ENCODE measurements around the gene PLEKHS1.
"Not testable (repeated sequence)": the region's sequence is repeated elsewhere in the genome, so short reads cannot be mapped to it uniquely, and the experiment has no call there.

Gene PLEKHS1

GRCh38 chr10:113742466-113742865 is 9.0 kb upstream of the PLEKHS1 start:
- DNase-seq (ENCODE audit: low read depth) = no peak

DNA sequence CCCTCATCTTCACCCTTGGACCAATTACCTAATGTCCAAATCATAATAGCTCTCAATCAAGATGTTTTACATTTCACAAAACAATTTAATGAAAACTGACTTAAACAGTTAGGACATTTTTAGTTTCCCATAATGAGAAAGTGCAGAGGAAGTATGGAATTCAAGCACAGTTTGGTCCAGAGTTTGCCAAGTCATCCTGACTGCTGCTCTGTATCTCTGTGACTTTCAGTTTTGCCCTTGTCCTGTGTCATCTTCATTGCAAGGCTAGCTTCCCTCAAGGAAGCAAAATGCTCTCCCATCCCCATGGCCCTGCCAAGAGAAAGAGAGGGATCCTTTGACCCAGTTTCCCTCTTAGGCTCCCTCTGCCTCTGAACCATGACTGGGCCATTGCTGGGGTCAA is 7.9 kb upstream of the PLEKHS1 start:
- no peak for DNase-seq (ENCODE audit: low read depth)

- DNase-seq (ENCODE audit: low read depth) = no peak
These were observed 6.1 kb upstream of the PLEKHS1 start for GRCh38 chr10:113745374-113745773.

DNA sequence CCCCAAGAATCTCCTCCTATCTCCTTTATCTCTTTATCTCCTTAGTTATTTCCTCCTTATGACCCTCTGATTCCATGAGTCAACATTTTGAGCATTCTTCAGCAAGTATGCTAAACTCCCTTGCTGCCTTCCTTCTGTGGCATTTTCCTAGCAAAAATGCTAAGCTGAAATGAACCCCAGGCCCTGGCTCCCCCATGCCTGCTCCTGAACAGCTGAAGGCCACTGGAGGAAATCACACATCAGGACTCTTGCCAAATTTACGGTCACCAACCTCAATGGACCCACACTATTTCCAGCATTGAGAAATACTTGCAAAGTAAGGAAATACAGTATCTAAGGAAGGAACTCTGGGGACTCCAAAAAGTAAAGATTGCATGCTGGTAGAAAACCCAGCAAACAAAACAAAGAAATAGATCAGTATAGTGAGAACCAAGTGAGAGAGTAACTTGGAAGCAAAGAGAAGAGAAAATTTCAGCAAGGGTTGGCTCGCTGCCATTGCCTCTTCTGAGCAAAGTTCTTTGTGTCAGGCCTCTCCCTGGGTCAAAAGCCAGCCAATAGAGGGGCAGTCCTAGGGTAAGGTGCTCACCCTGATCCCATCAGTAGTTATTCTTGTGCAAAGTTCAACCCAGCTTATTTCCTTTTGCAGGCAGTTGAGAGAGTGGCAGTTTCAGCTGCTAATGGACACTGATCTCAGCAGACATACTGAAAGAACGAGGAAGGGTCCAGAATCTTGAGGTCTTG is 5.1 kb upstream of the PLEKHS1 start:
- DNase-seq (ENCODE audit: low read depth) = no peak

DNA sequence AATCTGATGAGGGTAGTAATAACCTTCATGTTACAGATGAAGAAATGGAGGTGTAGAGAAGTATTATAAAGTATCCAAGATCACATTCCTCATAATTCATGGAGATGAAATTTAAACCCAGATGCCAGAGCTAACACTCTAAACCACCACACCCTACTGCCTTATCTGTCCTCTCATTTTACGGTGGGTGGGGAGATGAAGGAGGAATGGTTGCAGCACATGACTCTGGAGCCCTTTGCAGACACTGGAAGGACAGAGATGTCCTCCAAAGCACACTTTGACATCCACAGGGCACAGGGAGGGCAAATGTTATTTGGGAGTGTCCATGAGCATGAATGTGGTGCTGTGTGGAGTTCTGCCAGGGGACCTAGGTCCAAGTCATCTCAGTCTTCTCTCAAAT is 1.1 kb downstream of the PLEKHS1 start:
- DNase-seq (ENCODE audit: low read depth) = no peak

GRCh38 chr10:113753020-113753692 is 1.7 kb downstream of the PLEKHS1 start:
- no peak for DNase-seq (ENCODE audit: low read depth)

DNA sequence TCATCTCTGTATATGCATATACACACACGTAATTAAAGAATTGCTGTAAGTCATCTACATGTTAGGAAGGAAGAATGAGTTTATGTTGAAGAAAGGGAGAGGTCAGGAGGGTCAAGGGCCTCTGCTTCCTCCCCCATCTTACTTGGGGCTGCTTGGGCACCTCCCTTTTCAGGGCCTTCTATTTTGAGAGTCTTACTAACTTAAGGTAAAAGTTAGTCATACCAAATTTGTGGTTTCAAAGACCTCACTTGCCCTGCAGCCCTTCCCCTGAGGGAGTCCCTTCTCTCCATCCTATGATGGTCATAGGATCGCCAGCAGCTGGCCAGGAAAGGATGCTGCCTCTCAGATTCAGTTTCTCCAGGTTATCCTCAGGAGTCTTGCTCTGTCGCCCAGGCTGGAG is 2.6 kb downstream of the PLEKHS1 start:
- no peak for DNase-seq (ENCODE audit: low read depth)

GRCh38 chr10:113754768-113755167 is 3.3 kb downstream of the PLEKHS1 start:
- DNase-seq (ENCODE audit: low read depth) = no peak

GRCh38 chr10:113756940-113757543 is 5.6 kb downstream of the PLEKHS1 start:
- DNase-seq (ENCODE audit: low read depth) = no peak

- no peak for DNase-seq (ENCODE audit: low read depth)
These were observed 10.6 kb downstream of the PLEKHS1 start for GRCh38 chr10:113762083-113762482.

- no peak for DNase-seq (ENCODE audit: low read depth)
These were observed 13.1 kb downstream of the PLEKHS1 start for GRCh38 chr10:113764582-113764981.

GRCh38 chr10:113765910-113766309 is 14.4 kb downstream of the PLEKHS1 start:
- DNase-seq (ENCODE audit: low read depth) = no peak

GRCh38 chr10:113767222-113767621 is 15.7 kb downstream of the PLEKHS1 start:
- DNase-seq (ENCODE audit: low read depth) = no peak

DNA sequence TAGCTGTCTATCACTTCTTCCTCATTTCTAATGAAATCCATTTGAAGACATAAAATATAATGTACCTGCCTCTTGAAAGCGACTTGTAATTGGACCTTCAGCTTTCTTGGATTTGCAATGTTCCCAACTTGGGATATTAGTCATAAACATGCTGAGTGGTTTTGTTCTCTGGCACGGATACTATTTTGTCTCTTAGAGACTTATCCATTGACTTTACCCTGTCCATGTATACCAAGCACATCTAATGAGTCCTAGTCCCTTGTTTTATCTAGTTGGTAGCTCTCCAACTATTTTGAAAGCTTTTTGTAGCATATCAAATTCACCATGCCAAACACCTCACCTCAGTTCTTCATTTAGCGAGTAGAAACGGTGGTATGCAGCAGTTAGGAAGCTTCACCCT is 18.9 kb downstream of the PLEKHS1 start:
- no peak for DNase-seq (ENCODE audit: low read depth)

DNA sequence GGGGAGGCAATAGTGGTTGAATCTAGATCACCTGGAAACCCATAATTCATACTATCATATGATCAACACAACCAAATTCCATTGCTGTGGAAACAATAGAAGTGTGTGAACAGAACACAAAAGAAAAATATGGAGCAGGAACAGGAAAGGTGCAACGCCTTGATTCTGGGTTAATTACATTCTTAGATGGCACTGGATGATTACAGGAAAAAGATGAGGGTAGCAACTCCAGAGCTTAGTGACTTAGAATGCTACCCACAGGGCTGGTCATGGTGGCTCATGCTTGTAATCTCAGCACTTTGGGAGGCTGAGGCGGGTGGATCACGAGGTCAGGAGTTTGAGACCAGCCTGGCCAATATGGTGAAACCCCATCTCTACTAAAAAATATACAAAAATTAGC is 19.6 kb downstream of the PLEKHS1 start:
- DNase-seq (ENCODE audit: low read depth) = not testable (repeated sequence)

DNA sequence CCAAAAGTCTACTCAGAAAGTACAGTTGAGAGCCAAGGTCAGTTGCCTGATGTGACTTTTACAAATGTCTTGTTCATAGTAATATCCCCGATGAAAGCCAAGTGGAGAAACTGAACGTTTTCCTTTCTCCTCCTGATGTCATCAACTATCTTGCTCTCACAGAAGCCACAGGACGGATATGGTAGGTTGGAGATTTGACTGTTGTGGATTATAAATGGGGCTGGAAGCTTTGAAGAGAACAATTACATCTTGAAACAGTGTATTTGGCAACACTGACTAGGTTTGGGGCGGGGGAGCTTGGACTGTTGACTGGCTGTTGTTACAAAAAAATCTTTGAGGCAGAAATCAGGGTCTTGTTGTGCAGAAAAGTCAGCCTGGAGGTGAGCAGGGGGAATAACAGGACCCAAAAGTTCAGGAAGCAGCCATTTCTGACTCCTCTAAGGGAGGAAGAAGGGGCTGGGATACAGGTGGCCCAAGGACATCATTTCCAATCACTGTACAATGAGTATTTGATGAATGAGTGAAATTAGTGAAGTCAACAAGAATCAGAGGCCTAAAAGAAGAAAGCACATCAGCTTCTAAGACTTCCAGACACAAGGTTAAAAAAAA is 24.3 kb downstream of the PLEKHS1 start:
- DNase-seq (ENCODE audit: low read depth) = no peak

DNA sequence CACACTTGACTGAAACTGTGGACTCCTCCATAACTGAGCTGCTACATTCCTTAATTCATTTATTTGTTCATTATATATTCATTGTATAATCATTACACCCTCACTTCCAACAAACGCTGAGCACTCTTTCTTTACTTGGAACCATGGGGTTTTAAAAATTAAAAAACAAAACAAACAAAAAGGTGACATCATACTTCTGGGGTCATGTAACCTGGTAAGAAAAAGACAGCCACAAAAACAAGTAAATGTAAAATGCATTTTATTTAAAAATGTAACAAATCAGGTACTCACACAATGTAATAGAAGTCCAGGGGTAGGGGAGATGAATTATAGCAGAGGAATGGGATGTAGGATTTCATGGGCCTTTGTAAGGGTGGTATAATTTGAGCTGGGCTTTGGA is 25.1 kb downstream of the PLEKHS1 start:
- no peak for DNase-seq (ENCODE audit: low read depth)

DNA sequence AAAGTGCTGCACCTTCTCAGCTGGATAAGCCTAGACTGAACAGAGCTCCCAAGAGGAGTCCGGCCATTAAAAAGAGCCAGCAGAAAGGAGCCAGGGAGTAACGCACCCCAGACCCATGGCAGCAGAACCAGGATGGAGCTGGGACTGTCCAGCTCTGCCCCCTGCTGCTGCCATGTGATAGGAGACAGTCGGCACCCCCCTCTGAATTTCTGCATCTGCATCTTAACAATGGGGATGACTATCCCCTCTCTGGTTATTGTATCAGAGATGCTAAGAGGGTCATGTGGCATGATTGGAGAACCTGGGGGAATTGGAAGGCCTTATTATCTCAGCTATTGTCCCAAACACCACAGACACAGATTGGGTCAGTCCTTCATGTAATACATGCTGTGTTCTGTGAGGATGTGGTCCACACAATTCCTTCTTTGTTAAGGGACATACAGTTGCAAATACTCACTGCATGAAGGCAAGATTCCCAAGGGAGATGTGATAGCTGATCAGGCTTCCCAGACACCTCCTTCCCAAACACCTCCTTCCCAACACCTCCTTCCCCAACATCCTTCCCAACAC is 29.3 kb downstream of the PLEKHS1 start:
- DNase-seq (ENCODE audit: low read depth) = no peak

- no peak for DNase-seq (ENCODE audit: low read depth)
These were observed 30.9 kb downstream of the PLEKHS1 start for GRCh38 chr10:113782367-113782766.

DNA sequence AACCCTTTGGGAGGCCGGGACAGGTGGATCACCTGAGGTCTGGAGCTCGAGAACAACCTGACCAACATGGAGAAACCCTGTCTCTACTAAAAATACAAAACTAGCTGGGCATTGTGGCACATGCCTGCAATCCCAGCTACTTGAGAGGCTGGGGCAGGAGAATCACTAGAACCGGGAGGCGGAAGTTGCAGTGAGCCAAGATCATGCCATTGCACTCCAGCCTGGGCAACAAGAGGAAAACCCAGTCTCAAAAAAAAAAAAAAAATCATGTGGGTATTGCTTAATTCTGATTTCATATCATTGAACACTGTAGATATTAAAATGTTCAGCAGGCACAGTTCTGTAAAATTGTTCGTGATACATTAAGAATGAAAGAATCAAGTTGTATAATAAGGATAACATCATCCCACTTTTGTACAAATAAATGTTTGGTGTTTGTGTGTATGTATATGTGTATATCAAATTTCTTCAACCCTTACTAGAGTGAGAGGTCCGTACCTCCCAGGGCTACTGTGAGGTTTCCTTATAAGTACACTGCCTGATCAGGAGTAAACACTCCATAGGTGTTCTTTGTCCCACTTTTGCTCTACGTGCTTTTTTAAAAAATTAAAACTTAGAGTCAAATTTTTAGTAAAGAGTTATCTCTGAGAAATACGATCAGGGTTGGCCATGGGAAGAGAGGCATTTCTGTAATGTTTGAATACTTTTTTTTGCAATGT is 31.7 kb downstream of the PLEKHS1 start:
- no peak for DNase-seq (ENCODE audit: low read depth)

- no peak for DNase-seq (ENCODE audit: low read depth)
These were observed 37.2 kb downstream of the PLEKHS1 start for GRCh38 chr10:113788604-113789083.

GRCh38 chr10:113791691-113792090 is 40.2 kb downstream of the PLEKHS1 start:
- no peak for DNase-seq (ENCODE audit: low read depth)

Data from stimulated activated CD4-positive, alpha-beta T cell treated with anti-CD3 and anti-CD28 coated beads, Interleukin-2, amount 100 ng/mL, for 4 hours (primary cell).